Ishikawa (cell line): ENCODE results near the gene DOCK3.
A peak's percentile ranks its signal among the peaks of the same experiment; 100 is the strongest.

ENCODE experiments used
- CEBPB ChIP-seq: IDR thresholded peaks from 2 replicates; pipeline ENCODE4 v1.6.1; 2012
- CREB1 ChIP-seq: IDR thresholded peaks from 2 replicates; pipeline ENCODE4 v1.6.1; 2012; ENCODE audit warnings: low read depth
- EGR1 ChIP-seq: IDR thresholded peaks from 2 replicates; pipeline ENCODE4 v1.6.1; 2012
- EP300 ChIP-seq: IDR thresholded peaks from 2 replicates; pipeline ENCODE4 v1.6.1; 2012; ENCODE audit warnings: borderline replicate concordance
- FOXM1 ChIP-seq: IDR thresholded peaks from 2 replicates; pipeline ENCODE4 v1.6.1; 2012; ENCODE audit warnings: low read depth, borderline replicate concordance
- MAX ChIP-seq: IDR thresholded peaks from 2 replicates; pipeline ENCODE4 v1.6.1; 2012
- NFIC ChIP-seq: IDR thresholded peaks from 2 replicates; pipeline ENCODE4 v1.6.1; 2012
- RAD21 ChIP-seq: IDR thresholded peaks from 2 replicates; pipeline ENCODE4 v1.6.1; 2012; ENCODE audit warnings: low read depth
- REST ChIP-seq: IDR thresholded peaks from 2 replicates; pipeline ENCODE4 v1.6.1; 2012; ENCODE audit warnings: low read depth, mild to moderate bottlenecking
- TAF1 ChIP-seq: IDR thresholded peaks from 2 replicates; pipeline ENCODE4 v1.6.1; 2012; ENCODE audit warnings: low read depth, mild to moderate bottlenecking
- TCF12 ChIP-seq: IDR thresholded peaks from 2 replicates; pipeline ENCODE4 v1.6.1; 2012; ENCODE audit warnings: low read depth
- TEAD4 ChIP-seq: IDR thresholded peaks from 2 replicates; pipeline ENCODE4 v1.6.1; 2012
- USF1 ChIP-seq: IDR thresholded peaks from 2 replicates; pipeline ENCODE4 v1.6.1; 2012
- YY1 ChIP-seq: IDR thresholded peaks from 2 replicates; pipeline ENCODE4 v1.6.1; 2012; ENCODE audit warnings: low read depth
- ZBTB7A ChIP-seq: IDR thresholded peaks from 2 replicates; pipeline ENCODE4 v1.6.1; 2012; ENCODE audit warnings: low read depth

The DOCK3 gene

GRCh38 chr3:51384726-51385473 lies 710.2 kb downstream of the DOCK3 start, which contains the start of gene MANF:
Gene MANF, plus strand, starts transcription at chr3:51385291. Its CDS starts 52 bp downstream, at chr3:51385343.
- TF ChIP-seq MAX (peak; percentile 65), RAD21 (no peak), ZBTB7A (0 out of 2 replicates have a peak, but pooled peaks have one; percentile 52), CREB1 (peak; percentile 77), EGR1 (peak; percentile 45), NFIC (no peak), TCF12 (peak; percentile 34; the same call in 1 of the 2 replicates), TAF1 (peak; percentile 88), TEAD4 (no peak), USF1 (peak; percentile 2; the same call in 1 of the 2 replicates), EP300 (0 out of 2 replicates have a peak, but pooled peaks have one; percentile 9), FOXM1 (no peak), CEBPB (no peak), REST (no peak), YY1 (peak; percentile 99)

GRCh38 chr3:51385621-51386091 lies 710.9 kb downstream of the DOCK3 start:
- TF ChIP-seq FOXM1, result no peak
- no peak for TF ChIP-seq TCF12

GRCh38 chr3:51386159-51386851 lies 711.6 kb downstream of the DOCK3 start:
- TF ChIP-seq ZBTB7A (no peak), FOXM1 (no peak), REST (no peak), EGR1 (no peak), CREB1 (no peak), CEBPB (no peak), RAD21 (no peak), TAF1 (no peak), NFIC (no peak), MAX (no peak), USF1 (no peak), YY1 (no peak), TEAD4 (no peak), TCF12 (no peak), EP300 (no peak)

GRCh38 chr3:51386852-51387229 lies 712.1 kb downstream of the DOCK3 start:
- TF ChIP-seq ZBTB7A (no peak), TCF12 (no peak), CREB1 (no peak), FOXM1 (no peak), RAD21 (no peak), NFIC (no peak)

GRCh38 chr3:51388286-51389029 lies 713.7 kb downstream of the DOCK3 start:
- TF ChIP-seq EP300 (no peak), RAD21 (0 out of 2 replicates have a peak, but pooled peaks have one; percentile 6)
